ENCODE data around the gene ACER1. TPM values are rescaled to one million over a fixed set of nuclear protein-coding genes. Genes with fewer than 3 reads are reported as not detected.

Gene ACER1
- total RNA-seq, 4 donors from 2014 or later: 0.67 TPM; not detected in 3

DNA sequence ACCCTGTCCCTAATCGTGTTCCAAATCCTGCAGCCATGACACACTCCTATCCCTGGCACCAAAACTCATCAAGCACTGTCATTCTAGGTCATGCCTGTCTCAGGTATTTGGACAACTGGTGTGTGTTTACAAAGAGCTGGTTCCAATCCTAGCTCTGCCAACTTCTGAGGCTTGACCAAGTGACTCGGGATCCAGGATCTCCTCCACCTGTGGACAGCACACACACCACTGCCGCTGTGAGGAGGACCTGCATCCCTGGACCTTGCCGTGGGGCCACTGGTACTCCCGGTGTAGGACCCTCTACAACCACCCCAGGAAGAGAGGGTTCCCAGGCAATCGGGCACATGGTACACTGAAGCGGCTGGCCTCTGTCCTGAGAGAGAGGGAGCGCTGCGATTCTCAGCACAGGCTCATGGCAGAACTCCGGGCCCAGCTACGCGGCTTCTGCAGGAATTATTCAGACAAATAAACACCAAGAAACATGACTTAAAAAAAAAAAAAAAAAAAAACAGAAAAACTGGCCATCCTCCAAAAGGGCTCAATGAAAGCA, 74.0 kb downstream of the ACER1 start:
- Histone ChIP-seq H3K4me1 (no peaks in the 10 kb centered on the region), H3K27ac (no peak overlapping the region), H3K27me3 (no peaks in the 10 kb centered on the region), H3K9me3 (no peaks in the 10 kb centered on the region), H3K36me3 (peaks cover 0 to 51% (median 0%) of the 10 kb centered on the region in 3 donors), H3K4me3 (no peak overlapping the region)
- TF ChIP-seq, protein P1, sequence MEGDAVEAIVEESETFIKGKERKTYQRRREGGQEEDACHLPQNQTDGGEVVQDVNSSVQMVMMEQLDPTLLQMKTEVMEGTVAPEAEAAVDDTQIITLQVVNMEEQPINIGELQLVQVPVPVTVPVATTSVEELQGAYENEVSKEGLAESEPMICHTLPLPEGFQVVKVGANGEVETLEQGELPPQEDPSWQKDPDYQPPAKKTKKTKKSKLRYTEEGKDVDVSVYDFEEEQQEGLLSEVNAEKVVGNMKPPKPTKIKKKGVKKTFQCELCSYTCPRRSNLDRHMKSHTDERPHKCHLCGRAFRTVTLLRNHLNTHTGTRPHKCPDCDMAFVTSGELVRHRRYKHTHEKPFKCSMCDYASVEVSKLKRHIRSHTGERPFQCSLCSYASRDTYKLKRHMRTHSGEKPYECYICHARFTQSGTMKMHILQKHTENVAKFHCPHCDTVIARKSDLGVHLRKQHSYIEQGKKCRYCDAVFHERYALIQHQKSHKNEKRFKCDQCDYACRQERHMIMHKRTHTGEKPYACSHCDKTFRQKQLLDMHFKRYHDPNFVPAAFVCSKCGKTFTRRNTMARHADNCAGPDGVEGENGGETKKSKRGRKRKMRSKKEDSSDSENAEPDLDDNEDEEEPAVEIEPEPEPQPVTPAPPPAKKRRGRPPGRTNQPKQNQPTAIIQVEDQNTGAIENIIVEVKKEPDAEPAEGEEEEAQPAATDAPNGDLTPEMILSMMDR (IDR thresholded peaks at IDR 0.05): no peak
- no peak for TF ChIP-seq POLR2A (IDR thresholded peaks at IDR 0.05)
- DNase-seq: no peak

DNA sequence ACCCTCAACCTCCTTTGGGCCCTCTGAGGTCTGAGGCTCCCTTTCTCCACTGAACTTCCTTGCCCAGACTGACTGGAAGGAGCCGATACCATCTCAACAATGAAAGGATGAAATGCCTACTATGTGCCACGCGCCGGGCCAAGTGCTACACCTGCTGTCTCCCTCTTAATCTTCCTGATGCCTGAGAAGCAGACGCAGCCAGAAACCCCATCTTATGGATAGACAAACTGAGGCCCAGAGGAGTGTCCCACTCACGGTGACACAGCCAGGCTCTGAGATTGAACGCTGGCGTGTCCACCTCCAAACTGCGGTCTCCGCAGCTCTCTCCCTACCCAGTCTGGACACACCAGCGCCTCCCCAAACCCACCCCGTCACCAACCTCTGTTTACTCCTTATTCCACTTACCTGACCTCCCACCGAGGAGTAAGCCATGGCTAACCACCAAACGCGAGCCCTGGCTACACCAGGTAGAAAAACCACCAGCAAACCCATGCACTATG, 74.5 kb downstream of the ACER1 start:
- Histone ChIP-seq H3K4me1 (no peaks in the 10 kb centered on the region), H3K36me3 (peaks cover 0 to 50% (median 0%) of the 10 kb centered on the region in 3 donors), H3K27ac (no peak overlapping the region), H3K27me3 (no peaks in the 10 kb centered on the region), H3K4me3 (no peak overlapping the region), H3K9me3 (no peaks in the 10 kb centered on the region)
- no peak for TF ChIP-seq POLR2A (IDR thresholded peaks at IDR 0.05)
- TF ChIP-seq, protein P1 (IDR thresholded peaks at IDR 0.05): no peak
- no peak for DNase-seq

Other genes with a start within 250 kb of the ACER1 start
- gene RFX2, start 223.1 kb downstream of the ACER1 start, total RNA-seq: 10 to 100 TPM in 2 of 4 donors, 1 to 10 TPM in 2; 2.6 to 33.9 (median 10.3) TPM
- gene ACSBG2, start 197.9 kb downstream of the ACER1 start, total RNA-seq: under 1 TPM in 1 of 4 donors, not detected in 3; 0.57 TPM
- 10 to 100 TPM in 3 of 4 donors, 1 to 10 TPM in 1; 9.5 to 24.8 (median 19.3) TPM for gene MLLT1, start 53.6 kb downstream of the ACER1 start, total RNA-seq
- 10 to 100 TPM; 62.9 to 79.9 (median 69.8) TPM for gene CLPP, start 27.9 kb upstream of the ACER1 start, total RNA-seq
- 100 to 1,000 TPM in 2 of 4 donors, 10 to 100 TPM in 2; 51.2 to 121 (median 108) TPM for gene ALKBH7, start 39.2 kb upstream of the ACER1 start, total RNA-seq
- 1 to 10 TPM in 3 of 4 donors, under 1 TPM in 1; 0.83 to 5.2 (median 2.2) TPM for gene PSPN, start 42.3 kb upstream of the ACER1 start, total RNA-seq
- 10 to 100 TPM; 36.3 to 97.4 (median 54.0) TPM for gene GTF2F1, start 59.6 kb upstream of the ACER1 start, total RNA-seq
- 100 to 1,000 TPM in 3 of 4 donors, 10 to 100 TPM in 1; 91.2 to 162 (median 118) TPM for gene KHSRP, start 91.2 kb upstream of the ACER1 start, total RNA-seq
- 1 to 10 TPM in 1 of 4 donors, not detected in 3; 2.5 TPM for gene SLC25A41, start 100.2 kb upstream of the ACER1 start, total RNA-seq
- 100 to 1,000 TPM in 3 of 4 donors, 10 to 100 TPM in 1; 69.3 to 209 (median 122) TPM for gene SLC25A23, start 126.2 kb upstream of the ACER1 start, total RNA-seq
- 100 to 1,000 TPM in 3 of 4 donors, 10 to 100 TPM in 1; 21.5 to 245 (median 190) TPM for gene CRB3, start 130.7 kb upstream of the ACER1 start, total RNA-seq
- 10 to 100 TPM in 1 of 4 donors, 1 to 10 TPM in 3; 4.5 to 25.6 (median 8.2) TPM for gene DENND1C, start 148.2 kb upstream of the ACER1 start, total RNA-seq
- gene TUBB4A, start 168.7 kb upstream of the ACER1 start, total RNA-seq: 1 to 10 TPM in 1 of 4 donors, under 1 TPM in 1, not detected in 2; 0.54 to 1.6 TPM
- gene TNFSF9, start 197.4 kb upstream of the ACER1 start, total RNA-seq: under 1 TPM in 2 of 4 donors, not detected in 2; 0.53 to 0.95 TPM